K562 (cell line): ENCODE data around the gene GLI3. TPM values are rescaled to one million over a fixed set of nuclear protein-coding genes. Genes with fewer than 3 reads are reported as not detected.

Source experiments
- ATAC-seq: fragments of 200-7000 bp; cut with Tn5 transposase; 3 replicates; pipeline ENCODE4 v1.9.1; 2020; ENCODE audit warnings: moderate library complexity
- BruUV-seq: library from RNA; stranded (reverse); fragments of 400-500 nt; replicated peaks from 2 replicates; lab custom pipeline; 2021; lab: Mats Ljungman, UMichigan
- CTCF ChIA-PET: fragments of 300-600 bp; formaldehyde crosslinking; extraction: SDS; loops from one replicate; lab custom pipeline; 2021; ENCODE audit warnings: low intra/inter-chr PET ratio; lab: Yijun Ruan, JAX
- POLR2A ChIA-PET: fragments of 300-600, 350-650 bp; sonication (Branson Sonifier 250); formaldehyde crosslinking; extraction: SDS; loops from one replicate; lab custom pipeline; 2021; ENCODE audit warnings: antibody characterized with exemption, inconsistent platforms; lab: Yijun Ruan, JAX
- DNase-seq, 4 experiments: peaks; one replicate each; pipeline versions ENCODE4 v3.0.0 to v3.0.0-alpha.2; 2011 to 2018; ENCODE audit warnings: low spot score in 3 of 4, mixed read lengths in 3 of 4; ENCODE audit errors: extremely low read depth in 1 of 4
- FAIRE-seq: peaks from 2 replicates; lab custom pipeline; 2011; peaks lifted over from hg19 to GRCh38; lab: Jason Lieb, UNC
- H2AFZ ChIP-seq: 2 replicates; pipeline ENCODE4 v1.6.0; 2011; ENCODE audit warnings: low read depth, low read length, control low read depth, inconsistent platforms
- H3K27ac ChIP-seq: fragments of 200-600 bp; 3 replicates; pipeline ENCODE4 v1.8.0; 2011; ENCODE audit warnings: low read depth, mild to moderate bottlenecking, control low read depth, inconsistent platforms, low read length, moderate library complexity, mixed read lengths; ENCODE audit errors: extremely low read depth
- H3K27me3 ChIP-seq, 2 experiments: fragments of 300-600 bp in 1 of 2; 2 replicates in 1 of 2; 3 replicates in 1 of 2; pipeline versions ENCODE4 v1.6.0 to v1.8.0; 2011; ENCODE audit warnings: inconsistent platforms in 2 of 2, low read length in 2 of 2, mild to moderate bottlenecking in 1 of 2, mixed read lengths in 1 of 2, moderate library complexity in 1 of 2; ENCODE audit not compliant: control insufficient read depth in 2 of 2, insufficient read depth in 2 of 2
- H3K36me3 ChIP-seq: fragments of 300-600 bp; 3 replicates; pipeline ENCODE4 v1.8.0; 2011; ENCODE audit warnings: mild to moderate bottlenecking, low read length, inconsistent platforms; ENCODE audit not compliant: control insufficient read depth, insufficient read depth
- H3K4me1 ChIP-seq, 2 experiments: fragments of 200-600 bp in 1 of 2; replicated peaks in 1 of 2; 2 replicates in 1 of 2; 3 replicates in 1 of 2; pipeline versions ENCODE4 v1.5.1 to v1.8.0; 2011; ENCODE audit warnings: inconsistent platforms in 2 of 2, low read length in 2 of 2, mild to moderate bottlenecking in 1 of 2, mixed read lengths in 1 of 2, moderate library complexity in 1 of 2; ENCODE audit not compliant: control insufficient read depth in 2 of 2, insufficient read depth in 2 of 2
- H3K4me2 ChIP-seq: 2 replicates; pipeline ENCODE4 v1.6.1; 2011; ENCODE audit warnings: low read length, control low read depth, inconsistent platforms, mixed read lengths; ENCODE audit not compliant: insufficient read depth
- H3K4me3 ChIP-seq: fragments of 200-600 bp; sonication (generic), shearing (Covaris generic); 2 replicates; pipeline ENCODE4 v1.5.1; 2016; ENCODE audit warnings: control low read depth, inconsistent platforms
- H3K79me2 ChIP-seq: fragments of 200-600 bp; 3 replicates; pipeline ENCODE4 v1.8.0; 2011; ENCODE audit warnings: low read length, inconsistent platforms; ENCODE audit not compliant: control insufficient read depth, insufficient read depth
- H3K9ac ChIP-seq, 2 experiments: 2 replicates each; pipeline versions ENCODE4 v1.6.0 to v1.6.1; 2011; ENCODE audit warnings: low read depth in 2 of 2, low read length in 2 of 2, control low read depth in 1 of 2, inconsistent platforms in 1 of 2, mild to moderate bottlenecking in 1 of 2, mixed read lengths in 1 of 2; ENCODE audit not compliant: insufficient read depth in 1 of 2
- H3K9me1 ChIP-seq: one replicate; pipeline ENCODE4 v1.6.0; 2011; ENCODE audit warnings: inconsistent platforms, mild to moderate bottlenecking, low read length, moderate library complexity; ENCODE audit not compliant: control insufficient read depth, insufficient read depth
- H3K9me3 ChIP-seq: replicated peaks from 2 replicates; pipeline ENCODE4 v1.5.1; 2011; ENCODE audit warnings: low read depth, low read length, inconsistent platforms; ENCODE audit not compliant: control insufficient read depth, insufficient read depth
- H4K20me1 ChIP-seq: replicated peaks from 2 replicates; pipeline ENCODE4 v1.6.1; 2011; ENCODE audit warnings: low read length, inconsistent platforms, mixed read lengths; ENCODE audit not compliant: control insufficient read depth, insufficient read depth
- COPS2 ChIP-seq: fragments of 450-650 bp; conservative IDR thresholded peaks from 2 replicates; pipeline ENCODE4 v1.6.1; 2016; ENCODE audit warnings: mild to moderate bottlenecking, moderate library complexity
- E2F1 ChIP-seq: sonication (generic); formaldehyde crosslinking; IDR thresholded peaks from 2 replicates; pipeline ENCODE4 v1.8.1; 2023; ENCODE audit warnings: mild to moderate bottlenecking, missing genetic modification reagents, moderate library complexity
- E2F3 ChIP-seq: fragments of 250-450 bp; sonication (Bioruptor Pico); IDR thresholded peaks from 2 replicates; pipeline ENCODE4 v1.4.0; 2020; ENCODE audit warnings: mild to moderate bottlenecking
- ETV5 ChIP-seq: sonication (generic); formaldehyde crosslinking; IDR thresholded peaks from 2 replicates; pipeline ENCODE4 v1.4.0; 2020; ENCODE audit warnings: low read depth, mild to moderate bottlenecking, missing genetic modification reagents
- GABPA ChIP-seq: fragments of 200-800 bp; sonication (Bioruptor generic); conservative IDR thresholded peaks from 2 replicates; pipeline ENCODE4 v1.6.1; 2016; ENCODE audit warnings: low read depth, missing genetic modification characterization, missing compliant biosample characterization
- HMBOX1 ChIP-seq: sonication (generic); IDR thresholded peaks from 2 replicates; pipeline ENCODE4 v1.6.1; 2016
- ILF3 ChIP-seq: fragments of 450-650 bp; IDR thresholded peaks from 2 replicates; pipeline ENCODE4 v1.6.1; 2018; ENCODE audit warnings: antibody characterized with exemption, mild to moderate bottlenecking, moderate library complexity, borderline replicate concordance
- KDM5B ChIP-seq: fragments of 200-600 bp; sonication (generic); IDR thresholded peaks from 2 replicates; pipeline ENCODE4 v1.6.1; 2012; ENCODE audit warnings: low read depth, mild to moderate bottlenecking, moderate library complexity, low read length, control low read depth, inconsistent platforms; ENCODE audit not compliant: insufficient replicate concordance
- RFX1 ChIP-seq: fragments of 450-650 bp; IDR thresholded peaks from 2 replicates; pipeline ENCODE4 v1.6.1; 2016; ENCODE audit warnings: mild to moderate bottlenecking, moderate library complexity
- TBP ChIP-seq: optimal IDR thresholded peaks from 2 replicates; pipeline ENCODE3; 2011; ENCODE audit warnings: low read depth, low read length, improper control_type of control experiment
- TCF7L2 ChIP-seq: fragments of 150-350 bp; IDR thresholded peaks from 2 replicates; pipeline ENCODE4 v1.6.1; 2016; ENCODE audit warnings: low read depth, mild to moderate bottlenecking, low read length, moderate library complexity
- ZBTB8A ChIP-seq: fragments of 450-650 bp; IDR thresholded peaks from 2 replicates; pipeline ENCODE4 v1.6.1; 2018; ENCODE audit warnings: mild to moderate bottlenecking, moderate library complexity; ENCODE audit not compliant: partially characterized antibody
- ZNF511 ChIP-seq: sonication (generic); formaldehyde crosslinking; IDR thresholded peaks from 2 replicates; pipeline ENCODE4 v1.8.0; 2022; ENCODE audit warnings: mild to moderate bottlenecking, missing genetic modification reagents
- ZNF584 ChIP-seq: fragments of 200-800 bp; sonication (Bioruptor generic); IDR thresholded peaks from 2 replicates; pipeline ENCODE4 v1.6.1; 2016; ENCODE audit warnings: low read depth, mild to moderate bottlenecking, missing genetic modification characterization, missing compliant biosample characterization
- ZNF586 ChIP-seq: fragments of 450-650 bp; formaldehyde crosslinking; conservative IDR thresholded peaks from 2 replicates; pipeline ENCODE4 v1.4.0; 2020; ENCODE audit warnings: mild to moderate bottlenecking, moderate library complexity
- WGBS: fragments of 100-300 bp; shearing (Covaris generic); methylation state at CpG from one replicate; pipeline ENCODE4 v1.1.6; 2016; ENCODE audit warnings: low coverage, mixed read lengths; ENCODE audit not compliant: insufficient coverage; ENCODE audit errors: missing lambda C conversion rate; 5-methylcytosine and 5-hydroxymethylcytosine counted together
- in situ Hi-C: fragments of 300-500 bp; cut with MboI; formaldehyde crosslinking; loops from 4 replicates; pipeline ENCODE4 v1.15.0; 2018; ENCODE audit warnings: inconsistent platforms, mixed read lengths
- intact Hi-C: fragments of 100-400 bp; cut with micrococcal nuclease; formaldehyde crosslinking; loops from 2 replicates; pipeline ENCODE4 v1.14.2; 2022
- polyA plus RNA-seq, 8 experiments: library from polyadenylated mRNA; depleted of rRNA in 4 of 8; stranded (reverse) in 5 of 8; unstranded in 3 of 8; fragments of >200 nt; fragmentation: Nextera tagmentation in 2 of 8; fragmentation: Illumina TruSeq in 1 of 8; extraction: Ambion mirVana in 2 of 8; extraction: Trizol in 1 of 8; gene quantifications; 2 replicates each; pipeline versions ENCODE4 v1.2.1 to v1.2.3, GENCODE V29; 2011 to 2014; ENCODE audit warnings: inconsistent platforms in 1 of 8, missing spikeins in 1 of 8
- total RNA-seq, 7 experiments: library from RNA; depleted of rRNA in 6 of 7; stranded (reverse); fragments of >200 nt in 6 of 7; fragmentation: Illumina TruSeq in 2 of 7; extraction: Trizol in 2 of 7; gene quantifications; 2 replicates each; pipeline versions ENCODE4 v1.2.1 to v1.2.3, GENCODE V29; 2011 to 2021; ENCODE audit warnings: low replicate concordance in 1 of 7

Gene GLI3
- total and polyA plus RNA-seq, 9 of the 15 experiments (the other 6 are each of a cell fraction or from before 2014, with no cell fraction given): 0.01 to 0.18 (median 0.07) TPM; not detected in 6

- Histone ChIP-seq H3K27ac (no peak overlapping the region), H2AFZ (no peak overlapping the region), H3K4me3 (no peak overlapping the region), H3K27me3 (peaks cover 0 to 6% of the 10 kb centered on the region in 2 experiments; a peak in 2 of 5 replicates), H3K9ac (no peak overlapping the region), H3K9me3 (no peaks in the 10 kb centered on the region; the same call in 1 of the 2 replicates), H3K36me3 (no peaks in the 10 kb centered on the region), H3K4me1 (no peaks in the 10 kb centered on the region), H3K79me2 (no peaks in the 10 kb centered on the region), H3K4me2 (no peak overlapping the region), H3K9me1 (no peaks in the 10 kb centered on the region), H4K20me1 (no peaks in the 10 kb centered on the region; the same call in 1 of the 2 replicates)
- intact Hi-C loops: no loop called here
- 0% methylated on average over 1 of the region's 1 CpG for WGBS
- BruUV-seq: no TSS peak
- FAIRE-seq (no peak), DNase-seq (no peak), ATAC-seq (no peak)
- POLR2A ChIA-PET: no interaction called here
- TF ChIP-seq E2F3 (CRISPR knock-in tag) (no peak), HMBOX1 (no peak), TCF7L2 (no peak), ETV5 (CRISPR knock-in tag) (no peak), COPS2 (no peak), TBP (no peak), ILF3 (no peak), ZBTB8A (no peak), GABPA (tag) (no peak), KDM5B (no peak), ZNF586 (CRISPR knock-in tag) (no peak), ZNF511 (CRISPR knock-in tag) (no peak), ZNF584 (no peak), E2F1 (CRISPR knock-in tag) (no peak), RFX1 (no peak)
- CTCF ChIA-PET: no interaction called here
- in situ Hi-C loops: no loop called here
Measured at GRCh38 chr7:42135728-42136127, 101.3 kb downstream of the GLI3 start.
